CD4-positive, alpha-beta T cell treated with Interleukin-15 for 1 hour (primary cell): Measurements from ENCODE around the gene MYH2.

Experiments used
- DNase-seq: peaks from one replicate; pipeline ENCODE4 v3.0.0-alpha.2; 2020

Gene MYH2

DNA sequence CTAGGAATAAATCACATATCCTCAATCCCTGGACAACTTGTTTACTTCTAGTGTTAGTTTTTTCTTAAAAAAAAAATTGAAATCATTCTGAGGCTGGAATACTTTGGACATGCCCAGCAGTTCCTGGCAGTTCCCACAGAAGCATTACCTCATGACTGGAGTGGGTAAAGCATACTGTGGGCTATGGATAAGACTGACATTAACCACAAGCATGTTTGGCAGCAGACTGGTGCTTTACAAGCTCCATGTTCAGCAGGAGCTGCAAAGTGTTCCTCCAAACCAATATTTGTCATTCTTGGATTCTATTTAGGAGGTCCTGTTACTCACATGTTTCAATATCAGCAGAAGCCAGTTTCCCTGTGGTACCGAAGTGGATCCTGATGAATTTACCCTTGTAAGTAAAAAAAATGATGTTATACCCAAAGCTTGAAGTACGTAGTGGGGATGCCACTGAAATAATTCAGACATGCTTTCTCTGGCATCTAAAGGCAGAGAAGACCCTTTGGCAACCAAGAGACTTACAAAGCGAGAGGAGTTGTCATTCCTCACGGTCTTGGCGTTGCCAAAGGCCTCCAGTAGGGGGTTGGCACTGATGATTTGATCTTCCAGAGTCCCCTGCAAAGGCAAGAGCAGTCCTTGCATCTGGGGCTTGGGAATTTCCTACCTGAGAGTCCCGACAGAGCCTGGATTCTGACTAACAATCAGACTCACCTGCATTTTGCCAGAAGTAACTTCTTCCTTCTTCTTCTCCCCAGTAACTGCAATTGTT lies 36.0 kb downstream of the MYH2 start:
- no peak for DNase-seq

DNA sequence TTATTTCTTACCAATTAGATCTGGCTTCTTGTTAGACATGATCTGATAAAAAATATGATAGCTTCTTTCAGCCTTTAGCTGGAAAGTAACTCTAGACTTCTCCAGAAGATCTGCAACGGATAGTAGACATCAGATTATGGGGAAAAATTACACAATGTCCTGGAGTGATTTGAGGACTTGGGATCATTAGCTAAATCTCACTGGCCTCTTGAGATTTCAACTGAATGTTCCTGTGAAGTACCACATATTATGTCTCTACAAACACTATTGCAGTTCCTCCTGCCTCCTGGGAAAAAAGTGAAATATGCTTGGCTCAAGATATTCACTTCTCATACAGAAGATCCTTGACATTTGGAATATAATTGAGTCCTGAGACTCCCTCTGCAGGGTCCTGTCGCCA lies 36.6 kb downstream of the MYH2 start:
- DNase-seq: no peak

GRCh38 chr17:10499950-10500349 lies 49.5 kb downstream of the MYH2 start:
- DNase-seq: no peak

DNA sequence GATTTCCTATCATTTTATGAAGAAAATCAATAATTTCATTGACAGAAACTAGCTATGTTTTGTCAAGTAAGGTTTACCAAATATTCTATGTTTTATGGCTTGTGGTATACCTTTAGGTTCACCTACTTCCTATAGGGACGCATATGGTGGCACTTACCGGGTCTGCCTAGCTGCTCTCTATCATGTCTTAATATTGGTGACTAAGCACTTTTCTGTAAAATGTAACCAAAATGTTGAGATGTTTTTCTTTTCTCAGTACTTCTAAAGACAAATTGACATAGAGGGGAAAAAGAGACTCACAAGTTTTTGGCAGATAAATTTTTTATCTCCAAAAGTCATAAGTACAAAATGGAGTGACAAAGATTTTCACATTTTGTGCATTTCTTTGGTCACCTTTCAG lies 57.5 kb downstream of the MYH2 start:
- DNase-seq: no peak

- DNase-seq: no peak
Observed at GRCh38 chr17:10482252-10482651, 67.2 kb downstream of the MYH2 start.

DNA sequence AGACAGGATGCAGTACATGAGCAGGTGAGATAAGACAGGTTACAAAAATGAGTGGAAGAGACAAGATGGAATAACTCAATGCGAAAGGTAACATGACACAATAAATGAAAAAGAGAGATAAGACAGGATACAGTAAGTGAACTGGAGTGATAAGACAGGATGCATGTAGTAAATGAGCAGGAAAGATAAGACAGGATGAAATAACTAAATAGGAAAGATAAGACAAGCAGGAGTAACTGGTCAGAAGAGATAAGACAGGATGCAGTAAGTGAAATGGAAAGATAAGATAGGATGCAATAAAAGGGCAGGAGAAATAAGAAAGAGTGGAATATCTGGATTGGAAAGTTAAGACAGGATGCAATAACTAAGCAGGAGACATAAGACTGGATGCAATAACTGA lies 71.8 kb downstream of the MYH2 start:
- no peak for DNase-seq

GRCh38 chr17:10474536-10474935 lies 74.9 kb downstream of the MYH2 start:
- no peak for DNase-seq

- DNase-seq: no peak
Observed at GRCh38 chr17:10471858-10472257, 77.6 kb downstream of the MYH2 start.
